Activated CD8-positive, alpha-beta memory T cell treated with anti-CD3 and anti-CD28 coated beads, Interleukin-2, amount 50 U/mL, for 4 hours (primary cell): ENCODE data around the gene KLF14.
"Not testable (repeated sequence)": the region's sequence is repeated elsewhere in the genome, so short reads cannot be mapped to it uniquely, and the experiment has no call there.

ENCODE experiments used
- DNase-seq: peaks from one replicate; pipeline ENCODE4 v3.0.0-alpha.2; 2020

Gene KLF14

GRCh38 chr7:130712416-130712815, 21.6 kb downstream of the KLF14 start:
- no peak for DNase-seq

- DNase-seq = no peak
Observed at GRCh38 chr7:130708766-130709165, 25.2 kb downstream of the KLF14 start.

- no peak for DNase-seq
Observed at GRCh38 chr7:130708001-130708400, 26.0 kb downstream of the KLF14 start.

- DNase-seq = no peak
Observed at GRCh38 chr7:130703851-130704250, 30.2 kb downstream of the KLF14 start.

GRCh38 chr7:130701650-130702049, 32.4 kb downstream of the KLF14 start:
- no peak for DNase-seq

GRCh38 chr7:130700760-130701159, 33.2 kb downstream of the KLF14 start:
- no peak for DNase-seq

- no peak for DNase-seq
Observed at GRCh38 chr7:130699686-130700085, 34.3 kb downstream of the KLF14 start.

GRCh38 chr7:130697820-130698219, 36.2 kb downstream of the KLF14 start:
- no peak for DNase-seq

GRCh38 chr7:130695840-130696239, 38.2 kb downstream of the KLF14 start:
- no peak for DNase-seq

- not testable (repeated sequence) for DNase-seq
Observed at GRCh38 chr7:130692396-130692795, 41.6 kb downstream of the KLF14 start.

- DNase-seq = no peak
Observed at GRCh38 chr7:130689683-130690082, 44.3 kb downstream of the KLF14 start.

- DNase-seq = no peak
Observed at GRCh38 chr7:130683026-130683425, 51.0 kb downstream of the KLF14 start.
